ENCODE data around the gene ZNF687.

DNA sequence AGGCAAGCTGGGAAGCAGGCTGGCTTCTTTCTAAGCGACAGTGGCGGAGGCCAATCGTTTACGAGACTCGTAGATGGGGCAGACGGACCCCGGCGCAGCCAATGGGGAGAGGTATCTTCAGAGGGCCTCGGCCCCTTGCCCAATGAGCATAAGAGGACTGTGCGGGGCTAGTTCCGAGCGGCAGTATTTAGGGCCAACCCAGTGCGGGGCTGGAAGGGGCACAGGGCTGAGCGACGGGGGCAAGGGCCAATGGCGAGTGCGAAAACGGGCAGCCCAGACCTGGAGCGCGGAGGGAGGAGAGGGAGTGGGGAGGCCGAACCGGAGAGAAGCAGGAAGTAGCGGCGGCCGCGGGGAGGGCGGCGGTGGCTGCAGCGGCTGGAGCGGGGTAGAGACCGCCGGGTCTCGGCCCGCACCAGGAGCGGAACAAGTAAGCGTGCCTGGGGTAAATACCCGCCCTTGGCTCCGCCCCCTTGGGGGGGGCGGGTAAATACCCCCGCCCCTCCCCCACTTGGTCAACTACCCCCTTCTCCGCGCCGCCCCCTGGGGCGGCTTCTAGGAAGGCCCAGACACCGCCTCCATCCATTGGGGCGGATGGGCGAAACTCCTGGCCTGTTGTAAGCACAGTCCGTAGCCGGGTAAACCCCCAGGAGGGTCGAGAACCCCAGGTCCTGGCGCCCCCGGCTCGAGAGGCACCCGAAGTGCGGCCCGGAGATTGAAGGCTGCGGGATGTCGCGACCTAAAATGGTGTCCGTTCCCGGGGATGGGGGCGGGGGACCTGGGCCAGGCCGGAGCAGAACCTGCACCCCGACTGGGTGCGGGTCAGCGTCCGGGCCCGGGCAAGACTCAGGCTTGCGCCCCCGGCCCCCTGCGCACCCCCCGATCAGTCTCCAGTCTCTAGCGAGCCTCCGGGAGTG, at the start of gene ZNF687:
- TF ChIP-seq CTCF (IDR thresholded peaks at IDR 0.05) = no peak
- TF ChIP-seq, protein P1, sequence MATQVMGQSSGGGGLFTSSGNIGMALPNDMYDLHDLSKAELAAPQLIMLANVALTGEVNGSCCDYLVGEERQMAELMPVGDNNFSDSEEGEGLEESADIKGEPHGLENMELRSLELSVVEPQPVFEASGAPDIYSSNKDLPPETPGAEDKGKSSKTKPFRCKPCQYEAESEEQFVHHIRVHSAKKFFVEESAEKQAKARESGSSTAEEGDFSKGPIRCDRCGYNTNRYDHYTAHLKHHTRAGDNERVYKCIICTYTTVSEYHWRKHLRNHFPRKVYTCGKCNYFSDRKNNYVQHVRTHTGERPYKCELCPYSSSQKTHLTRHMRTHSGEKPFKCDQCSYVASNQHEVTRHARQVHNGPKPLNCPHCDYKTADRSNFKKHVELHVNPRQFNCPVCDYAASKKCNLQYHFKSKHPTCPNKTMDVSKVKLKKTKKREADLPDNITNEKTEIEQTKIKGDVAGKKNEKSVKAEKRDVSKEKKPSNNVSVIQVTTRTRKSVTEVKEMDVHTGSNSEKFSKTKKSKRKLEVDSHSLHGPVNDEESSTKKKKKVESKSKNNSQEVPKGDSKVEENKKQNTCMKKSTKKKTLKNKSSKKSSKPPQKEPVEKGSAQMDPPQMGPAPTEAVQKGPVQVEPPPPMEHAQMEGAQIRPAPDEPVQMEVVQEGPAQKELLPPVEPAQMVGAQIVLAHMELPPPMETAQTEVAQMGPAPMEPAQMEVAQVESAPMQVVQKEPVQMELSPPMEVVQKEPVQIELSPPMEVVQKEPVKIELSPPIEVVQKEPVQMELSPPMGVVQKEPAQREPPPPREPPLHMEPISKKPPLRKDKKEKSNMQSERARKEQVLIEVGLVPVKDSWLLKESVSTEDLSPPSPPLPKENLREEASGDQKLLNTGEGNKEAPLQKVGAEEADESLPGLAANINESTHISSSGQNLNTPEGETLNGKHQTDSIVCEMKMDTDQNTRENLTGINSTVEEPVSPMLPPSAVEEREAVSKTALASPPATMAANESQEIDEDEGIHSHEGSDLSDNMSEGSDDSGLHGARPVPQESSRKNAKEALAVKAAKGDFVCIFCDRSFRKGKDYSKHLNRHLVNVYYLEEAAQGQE (IDR thresholded peaks at IDR 0.05; ENCODE audit: insufficient read depth in 1 of 2, low read depth in 2 of 2, low read length in 1 of 2) = no peak

Measured in Panc1 (cell line).